Astrocyte of the cerebellum (primary cell): ENCODE data around the gene CNTN5.

ENCODE experiments used
- DNase-seq: peaks from one replicate; pipeline ENCODE4 v3.0.0-alpha.2; 2011; ENCODE audit warnings: low read depth
- H3K4me3 ChIP-seq: 2 replicates; pipeline ENCODE4 v1.5.1; 2011; ENCODE audit warnings: mild to moderate bottlenecking, low read depth, low read length, moderate library complexity
- in situ Hi-C: cut with HindIII; loops from 2 replicates; pipeline ENCODE4 v1.10.0; 2017; ENCODE audit warnings: low sequenced_read_pairs
- TF ChIP-seq, protein P1 (sequence below): IDR thresholded peaks from 2 replicates; pipeline ENCODE4 v1.5.1; 2012; ENCODE audit warnings: low read length, low read depth, moderate library complexity, mild to moderate bottlenecking; ENCODE audit errors: missing control alignments

Gene CNTN5

DNA sequence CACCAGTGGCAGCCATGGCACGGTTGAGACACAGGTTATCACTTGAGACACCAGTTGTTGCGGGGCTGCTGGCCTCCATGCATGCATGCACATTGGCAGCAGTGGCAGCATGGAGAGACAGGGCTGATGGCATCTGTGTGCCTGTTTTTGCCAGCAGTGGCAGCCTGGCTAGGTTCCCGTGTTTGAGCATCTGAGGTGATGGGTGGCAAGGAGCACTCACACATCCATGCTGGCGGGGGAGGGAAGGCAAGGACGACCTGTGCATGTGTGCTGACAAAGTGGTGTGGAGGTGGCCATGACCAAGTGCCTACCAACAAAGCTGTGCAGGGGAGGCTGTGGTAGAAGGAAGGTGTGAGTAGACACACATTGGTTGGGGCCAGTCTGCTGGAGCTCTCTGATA, 133.5 kb downstream of the CNTN5 start:
- DNase-seq: no peak
- no peak overlapping the region for H3K4me3 ChIP-seq
- TF ChIP-seq, protein P1, sequence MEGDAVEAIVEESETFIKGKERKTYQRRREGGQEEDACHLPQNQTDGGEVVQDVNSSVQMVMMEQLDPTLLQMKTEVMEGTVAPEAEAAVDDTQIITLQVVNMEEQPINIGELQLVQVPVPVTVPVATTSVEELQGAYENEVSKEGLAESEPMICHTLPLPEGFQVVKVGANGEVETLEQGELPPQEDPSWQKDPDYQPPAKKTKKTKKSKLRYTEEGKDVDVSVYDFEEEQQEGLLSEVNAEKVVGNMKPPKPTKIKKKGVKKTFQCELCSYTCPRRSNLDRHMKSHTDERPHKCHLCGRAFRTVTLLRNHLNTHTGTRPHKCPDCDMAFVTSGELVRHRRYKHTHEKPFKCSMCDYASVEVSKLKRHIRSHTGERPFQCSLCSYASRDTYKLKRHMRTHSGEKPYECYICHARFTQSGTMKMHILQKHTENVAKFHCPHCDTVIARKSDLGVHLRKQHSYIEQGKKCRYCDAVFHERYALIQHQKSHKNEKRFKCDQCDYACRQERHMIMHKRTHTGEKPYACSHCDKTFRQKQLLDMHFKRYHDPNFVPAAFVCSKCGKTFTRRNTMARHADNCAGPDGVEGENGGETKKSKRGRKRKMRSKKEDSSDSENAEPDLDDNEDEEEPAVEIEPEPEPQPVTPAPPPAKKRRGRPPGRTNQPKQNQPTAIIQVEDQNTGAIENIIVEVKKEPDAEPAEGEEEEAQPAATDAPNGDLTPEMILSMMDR: no peak
- in situ Hi-C loops: no loop called here

DNA sequence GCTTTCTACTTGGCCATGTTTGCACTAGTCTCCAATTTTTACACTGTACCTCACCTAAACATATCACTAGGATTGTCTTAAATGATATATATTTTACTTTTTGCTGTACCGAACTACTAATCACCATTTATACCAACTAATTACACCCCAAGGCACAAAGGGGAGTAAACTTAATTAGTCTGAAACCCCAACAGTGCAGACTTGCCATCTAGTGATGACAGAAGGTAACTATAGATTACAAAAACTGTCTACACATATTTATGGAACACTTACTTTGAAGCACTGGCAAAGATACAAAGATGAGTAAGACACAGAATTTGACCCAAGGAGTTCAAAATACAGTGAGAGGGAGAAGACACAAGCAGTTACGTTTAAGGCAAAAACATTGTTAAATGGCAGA, 139.7 kb downstream of the CNTN5 start:
- in situ Hi-C loops: no loop called here
- H3K4me3 ChIP-seq: no peak overlapping the region
- TF ChIP-seq, protein P1: no peak

DNA sequence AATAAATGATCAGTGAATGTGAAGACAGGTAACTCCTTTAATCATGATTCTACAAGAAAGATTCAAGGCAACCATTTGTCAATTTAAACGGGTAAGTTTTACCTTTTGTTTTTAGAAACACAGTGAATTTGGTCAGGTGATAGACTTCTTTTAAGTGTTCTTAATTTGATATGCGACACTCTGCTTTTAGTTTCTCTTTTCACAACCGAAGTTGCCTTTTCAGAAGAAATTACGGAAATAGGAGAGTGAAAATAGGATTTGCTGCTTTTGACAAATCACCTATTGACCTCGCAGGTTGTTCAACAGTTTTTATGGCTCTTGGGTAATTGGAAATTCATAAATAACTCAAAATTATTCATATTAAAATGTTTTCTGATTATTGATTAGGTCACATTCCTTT, 142.1 kb downstream of the CNTN5 start:
- TF ChIP-seq, protein P1: no peak
- no peak for DNase-seq
- no peak overlapping the region for H3K4me3 ChIP-seq
- in situ Hi-C loops: no loop called here

More for the DNA sequence above, 139.7 kb downstream of the CNTN5 start:
- DNase-seq: no peak

DNA sequence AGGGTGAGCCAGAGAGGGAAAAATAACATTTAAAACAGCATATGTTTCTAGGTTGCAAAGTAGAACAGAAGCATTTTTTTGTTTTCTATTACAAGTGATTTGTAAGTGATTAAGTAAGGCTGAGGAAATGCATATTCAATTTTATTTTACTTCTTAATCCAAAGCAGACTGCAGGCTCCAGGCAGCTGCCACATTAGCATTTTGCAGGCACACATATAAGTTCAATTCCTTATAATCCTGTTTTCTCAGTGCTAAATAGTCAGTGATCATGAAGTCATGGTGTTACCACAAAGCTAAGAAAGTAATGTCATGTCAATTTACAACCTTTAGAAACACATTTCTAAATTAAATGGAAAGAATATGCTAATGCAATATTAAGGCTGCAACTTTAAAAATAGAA, 149.8 kb downstream of the CNTN5 start:
- no peak overlapping the region for H3K4me3 ChIP-seq
- in situ Hi-C loops: no loop called here
- DNase-seq: no peak
- TF ChIP-seq, protein P1: no peak

DNA sequence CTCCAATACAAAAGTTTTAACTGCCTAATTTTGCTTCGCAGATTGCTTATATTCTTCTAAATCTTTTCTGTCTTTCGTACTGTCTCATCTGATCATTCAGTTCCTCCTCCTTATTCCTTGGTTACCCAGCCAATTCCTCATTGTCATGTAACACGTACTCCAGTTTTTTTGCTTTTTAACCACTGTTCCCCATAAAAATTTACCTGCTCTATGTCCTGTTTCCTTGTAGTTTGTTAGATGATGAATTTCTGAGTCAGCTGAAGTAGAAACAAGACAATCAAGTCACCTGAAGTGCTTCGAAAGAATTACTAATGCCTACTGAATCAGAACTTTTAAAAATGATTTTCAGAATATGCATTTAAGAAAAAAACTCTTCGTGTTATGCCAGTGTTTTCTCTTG, 150.6 kb downstream of the CNTN5 start:
- TF ChIP-seq, protein P1: no peak
- H3K4me3 ChIP-seq: no peak overlapping the region
- in situ Hi-C loops: no loop called here
- no peak for DNase-seq

DNA sequence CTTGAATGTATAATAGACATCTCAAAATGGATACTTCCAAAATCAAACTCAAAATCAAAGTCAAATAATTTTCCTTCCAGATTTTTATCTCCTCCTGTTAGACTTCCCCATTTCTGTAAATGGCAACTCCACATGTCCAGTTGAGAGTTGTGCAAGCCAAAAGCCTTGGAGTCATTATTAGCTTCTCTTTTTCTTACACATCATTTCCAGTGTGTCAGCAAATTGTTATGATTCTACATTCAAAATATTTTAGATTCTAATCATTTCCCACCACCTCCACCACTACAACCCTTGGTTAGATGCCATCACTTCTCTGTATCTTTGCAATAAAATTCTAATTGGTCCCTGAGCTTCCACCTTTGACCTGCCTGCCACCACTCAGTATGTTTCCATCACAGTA, 155.7 kb downstream of the CNTN5 start:
- no peak overlapping the region for H3K4me3 ChIP-seq
- TF ChIP-seq, protein P1: no peak
- in situ Hi-C loops: no loop called here
- no peak for DNase-seq

DNA sequence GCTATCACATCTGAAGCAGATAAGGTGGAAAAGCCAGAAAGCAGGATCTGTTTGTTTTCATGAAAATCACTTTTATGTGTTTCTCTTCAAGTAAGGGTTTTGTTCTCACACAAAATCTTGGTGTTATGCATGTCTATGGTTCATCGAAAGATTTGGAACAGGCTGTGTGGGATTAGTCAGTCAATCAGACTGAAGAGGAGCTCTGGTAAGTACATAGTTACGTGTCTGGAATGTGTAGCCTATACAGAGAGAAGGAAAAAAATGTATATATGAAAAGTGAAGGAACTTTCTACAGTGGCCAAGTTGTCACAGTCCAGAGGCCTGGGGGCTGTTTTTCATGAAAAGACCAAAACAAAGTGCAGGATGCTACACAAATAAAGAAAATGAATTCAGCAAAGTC, 156.7 kb downstream of the CNTN5 start:
- in situ Hi-C loops: no loop called here
- DNase-seq: no peak
- no peak overlapping the region for H3K4me3 ChIP-seq
- TF ChIP-seq, protein P1: no peak
